GM21526 (cell line): ENCODE measurements around the gene KCTD15.

Source experiments
- ATAC-seq: cut with Tn5 transposase; IDR thresholded peaks from one replicate; pipeline ENCODE4 v1.9.1; 2021; ENCODE audit warnings: moderate library complexity; ENCODE audit not compliant: unreplicated experiment, low FRiP score

KCTD15 gene

DNA sequence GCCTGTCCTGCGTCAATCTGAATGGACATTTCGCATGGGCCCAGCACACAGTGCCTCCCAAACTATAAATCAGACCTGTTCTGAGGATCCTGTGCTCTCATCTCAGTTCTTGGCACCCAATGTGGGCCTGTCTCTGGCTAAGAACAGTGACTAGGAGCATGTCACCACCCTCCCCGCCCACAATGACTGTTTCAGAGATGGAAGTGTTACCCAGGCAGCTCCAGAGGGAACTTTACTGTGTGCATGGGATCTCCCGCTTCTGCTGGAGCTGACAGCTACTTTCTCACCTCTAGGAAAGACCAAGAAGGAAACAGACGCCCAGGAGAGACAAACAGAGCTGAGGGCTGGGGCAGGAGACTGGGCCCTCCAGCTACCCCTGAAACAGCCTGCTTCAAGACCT, 45.0 kb downstream of the KCTD15 start:
- no peak for ATAC-seq

DNA sequence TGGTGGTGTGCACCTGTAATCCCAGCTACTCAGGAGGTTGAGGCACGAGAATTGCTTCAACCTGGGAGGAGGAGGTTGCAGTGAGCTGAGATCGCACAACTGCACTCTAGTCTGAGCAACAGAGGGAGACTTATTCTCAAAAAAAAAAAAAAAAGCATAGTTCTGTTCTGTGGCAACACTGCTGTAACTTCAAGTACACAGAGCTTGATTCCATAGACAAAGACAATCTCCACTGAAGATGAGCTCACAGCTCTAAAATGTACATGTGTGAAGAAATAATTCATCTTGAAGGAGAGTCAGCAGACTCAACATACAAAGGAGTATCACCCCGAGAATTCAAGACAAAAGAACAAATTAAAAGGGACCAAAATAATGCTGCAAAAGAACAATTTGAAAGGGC, 47.8 kb downstream of the KCTD15 start:
- no peak for ATAC-seq

DNA sequence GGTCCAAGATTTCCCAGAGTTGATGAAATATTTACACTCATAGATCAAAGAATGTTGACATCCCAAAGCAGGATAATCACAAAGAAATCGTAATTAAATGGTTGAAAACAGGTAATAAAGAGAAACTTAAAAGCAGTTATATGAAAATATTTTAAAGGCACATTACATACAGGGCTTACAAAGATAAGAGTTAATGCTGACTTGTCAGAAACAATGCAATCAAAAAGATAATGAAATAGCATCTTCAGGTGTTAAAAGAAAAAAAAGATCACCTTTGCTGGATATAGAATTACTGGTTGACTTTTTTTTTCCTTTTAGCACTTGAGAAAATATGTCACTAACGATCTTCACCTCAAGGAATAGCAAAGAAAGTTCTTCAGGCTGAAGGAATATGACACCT, 48.8 kb downstream of the KCTD15 start:
- no peak for ATAC-seq

DNA sequence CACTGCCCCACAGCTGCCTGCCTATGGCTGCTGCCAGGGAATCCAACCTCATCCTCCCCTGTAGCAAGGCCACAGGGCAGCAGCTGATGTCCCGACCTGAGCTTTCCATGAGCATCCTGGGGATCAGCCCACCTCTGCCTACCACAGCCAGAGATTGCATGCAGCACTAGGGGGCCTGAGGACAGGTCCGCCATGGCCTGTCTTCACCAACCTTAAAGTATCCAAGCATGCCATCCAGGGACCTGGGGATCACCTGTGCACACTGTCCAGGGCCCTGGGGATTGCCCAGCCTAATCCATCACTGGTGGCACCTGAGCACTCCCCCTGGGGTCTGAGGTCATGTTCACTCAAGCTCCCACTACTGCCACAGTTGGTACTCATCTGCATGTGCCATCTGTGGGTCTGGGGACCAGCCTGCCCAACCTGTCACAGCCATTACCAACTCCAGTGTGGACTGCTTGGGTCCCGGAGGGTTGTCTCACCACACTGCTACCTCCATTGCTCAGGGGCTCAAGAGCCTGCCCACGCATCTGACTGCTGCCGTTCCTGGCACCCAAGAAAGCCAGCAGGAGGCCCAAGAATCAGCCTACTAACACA, 53.0 kb downstream of the KCTD15 start:
- ATAC-seq, result no peak

DNA sequence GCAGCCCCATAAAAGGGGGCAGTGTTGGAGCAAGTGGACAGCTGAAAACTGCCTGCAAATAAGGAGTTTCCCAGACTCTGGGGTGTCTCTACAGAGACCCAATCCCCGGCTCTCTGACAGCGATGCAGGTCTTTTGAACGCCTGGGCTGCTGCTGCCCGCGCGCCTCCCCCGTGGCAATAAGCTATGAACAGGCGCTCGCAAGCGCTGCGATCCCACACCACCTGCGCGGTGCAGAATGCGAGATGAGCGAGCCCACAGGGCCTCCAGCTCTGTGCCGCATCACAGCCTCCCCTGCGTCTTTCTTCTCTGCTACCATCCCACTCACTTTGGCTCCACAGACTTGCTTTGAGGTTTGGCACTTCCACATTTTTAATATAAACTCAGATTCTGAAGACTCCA, 62.3 kb downstream of the KCTD15 start:
- no peak for ATAC-seq

DNA sequence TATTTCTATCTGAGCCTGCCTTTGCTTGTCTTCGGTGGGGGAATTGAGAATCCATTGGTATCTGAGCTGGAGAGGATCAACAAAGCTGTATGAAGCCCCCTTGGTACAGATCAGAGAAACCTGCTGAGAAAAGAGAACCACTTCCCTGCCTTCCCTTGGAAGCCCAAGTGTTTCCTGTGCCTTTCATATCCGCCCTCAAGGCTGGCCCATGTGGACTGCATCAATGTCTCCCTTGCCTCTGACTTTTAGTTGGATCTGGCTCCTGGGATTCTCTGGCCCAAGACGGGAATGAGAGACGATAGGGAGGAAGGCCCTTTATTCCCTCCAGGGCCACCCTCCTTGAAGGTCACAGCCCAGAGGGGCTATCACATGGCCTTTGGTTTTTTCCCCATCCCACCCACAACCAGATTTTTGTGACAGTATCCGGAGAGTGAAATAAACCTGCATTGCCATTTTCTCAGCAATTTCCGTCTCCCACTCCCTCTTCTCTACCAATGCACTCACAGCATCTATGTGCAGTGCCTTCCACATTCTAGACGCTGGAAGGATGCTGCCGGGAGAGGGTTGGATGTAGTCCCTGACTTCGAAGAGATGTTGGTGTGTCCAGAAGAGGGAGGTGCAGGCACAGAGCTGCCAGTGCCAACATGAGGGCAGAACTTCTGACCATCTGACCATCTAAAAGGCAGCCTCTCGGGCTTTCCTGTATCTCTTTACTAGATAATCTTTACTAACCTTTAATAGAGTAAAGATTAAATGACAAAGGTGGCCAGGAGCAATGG, 63.8 kb downstream of the KCTD15 start:
- no peak for ATAC-seq

DNA sequence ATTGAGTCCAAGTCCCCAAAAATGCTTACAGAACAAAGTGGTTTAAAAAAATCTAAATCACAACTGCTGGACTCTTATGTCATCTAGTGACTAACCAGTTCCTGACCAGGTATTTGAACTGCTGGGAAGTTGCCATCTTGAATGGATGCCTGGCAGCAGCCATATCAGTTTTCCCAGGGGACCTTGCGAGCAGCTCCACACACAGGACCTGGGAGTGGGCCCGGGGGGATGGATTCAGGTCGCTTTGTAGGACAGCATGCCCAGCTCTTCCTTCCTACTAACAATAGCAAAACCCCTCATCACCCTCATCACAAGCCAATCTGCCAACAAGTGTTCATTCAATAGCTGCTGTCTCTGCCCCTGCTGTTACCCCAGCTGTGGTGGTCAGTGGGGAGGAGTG, 65.3 kb downstream of the KCTD15 start:
- ATAC-seq, result no peak

DNA sequence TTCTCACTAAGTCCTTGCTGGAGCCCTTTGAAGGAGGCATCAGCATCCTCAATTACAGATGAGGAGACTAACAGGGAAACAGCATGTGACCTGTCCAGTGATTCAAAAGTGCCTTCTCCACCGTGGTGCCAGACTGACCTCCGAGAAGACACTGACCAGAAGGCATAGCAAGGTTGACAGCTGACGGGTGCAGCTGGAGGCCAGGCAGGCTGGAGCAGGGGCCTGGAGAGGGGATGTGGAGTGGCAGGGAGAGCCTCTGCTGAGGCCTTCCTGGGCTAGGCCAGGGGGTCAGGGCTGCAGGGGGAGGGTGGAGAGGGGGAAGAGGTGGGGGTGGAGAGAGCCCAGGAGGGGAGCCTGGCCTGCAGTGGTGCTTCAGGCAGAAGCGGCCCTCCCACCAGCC, 66.3 kb downstream of the KCTD15 start:
- ATAC-seq, result no peak

DNA sequence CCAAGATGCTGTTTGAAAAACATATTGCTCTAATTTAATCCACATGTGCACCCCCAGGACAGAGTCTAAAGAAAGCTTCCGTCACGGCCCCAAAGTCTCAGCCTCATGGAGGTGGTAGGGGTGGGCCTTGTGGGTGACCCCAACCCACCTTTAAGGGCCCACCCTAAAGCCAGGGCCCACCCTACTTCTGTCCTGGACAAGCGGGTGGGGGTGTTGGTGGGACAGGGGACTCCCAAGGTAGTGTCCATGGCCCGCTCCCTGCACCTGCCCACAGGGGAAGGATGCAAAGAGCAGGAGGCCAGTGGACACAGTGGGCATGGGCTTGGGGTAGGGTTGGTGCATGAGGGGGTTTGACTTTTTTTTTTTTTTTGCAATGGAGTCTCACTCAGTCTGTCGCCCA, 66.8 kb downstream of the KCTD15 start:
- no peak for ATAC-seq

DNA sequence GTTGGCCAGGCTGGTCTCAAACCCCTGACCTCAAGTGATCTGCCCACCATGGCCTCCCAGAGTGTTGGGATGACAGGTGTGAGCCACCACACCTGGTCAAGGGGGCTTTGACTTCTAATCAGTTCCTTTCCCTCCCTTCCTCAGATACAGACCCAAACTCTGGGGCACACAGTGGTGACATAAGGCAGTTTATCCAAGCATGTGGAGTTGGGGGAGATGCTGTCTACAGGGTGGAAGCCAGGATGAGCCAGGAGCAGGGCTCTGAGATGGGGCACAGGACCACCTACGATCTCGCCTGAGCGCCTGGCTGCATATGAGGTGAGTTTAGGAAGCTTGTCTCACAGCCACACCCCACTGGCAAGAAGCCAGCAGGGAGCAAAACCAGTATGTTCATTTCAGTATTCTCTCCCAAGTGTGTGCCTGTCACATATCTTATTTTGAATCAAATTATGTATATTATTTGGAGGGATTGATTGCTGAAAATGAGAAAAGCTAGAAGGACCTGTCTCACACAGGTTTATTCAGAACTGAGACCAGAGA, 67.7 kb downstream of the KCTD15 start:
- ATAC-seq, result no peak

DNA sequence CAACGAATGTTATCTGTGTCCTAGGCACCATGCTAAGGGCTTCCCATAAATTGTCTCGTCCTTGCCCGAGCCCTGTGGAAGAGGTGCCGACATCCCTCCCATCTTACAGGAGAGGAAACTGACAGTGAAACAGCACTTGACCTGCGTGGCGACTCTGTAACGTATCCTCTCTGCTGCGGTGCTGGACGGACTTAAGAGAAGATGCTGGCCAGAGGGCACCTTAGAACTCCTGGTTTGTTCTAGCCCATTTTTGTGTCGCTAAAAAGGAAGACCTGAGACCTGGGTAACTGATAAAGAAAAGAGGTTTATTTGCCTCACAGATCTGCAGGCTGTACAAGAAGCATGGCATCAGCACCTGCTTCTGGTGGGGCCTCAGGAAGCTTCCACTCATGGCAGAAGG, 68.6 kb downstream of the KCTD15 start:
- no peak for ATAC-seq
